SK-N-SH (cell line): ENCODE results near the gene PTER. TPM values are rescaled to one million over a fixed set of nuclear protein-coding genes. Genes with fewer than 3 reads are reported as not detected.

Experiments used
- CTCF ChIA-PET: fragments of 300-600, 350-600 bp; formaldehyde crosslinking; extraction: SDS; loops from one replicate; lab custom pipeline; 2021; lab: Yijun Ruan, JAX
- POLR2A ChIA-PET: fragments of 350-600 bp; sonication (Branson Sonifier 250); formaldehyde crosslinking; extraction: SDS; loops from one replicate; lab custom pipeline; 2020; ENCODE audit warnings: antibody characterized with exemption, inconsistent platforms; lab: Yijun Ruan, JAX
- DNase-seq: peaks from one replicate; pipeline ENCODE4 v3.0.0; 2012
- H2AFZ ChIP-seq: fragments of 200-600 bp; sonication (generic); 2 replicates; pipeline ENCODE4 v1.8.1; 2016; ENCODE audit warnings: antibody characterized with exemption, mild to moderate bottlenecking, low read depth
- H3F3A ChIP-seq: fragments of 200-600 bp; sonication (generic); replicated peaks from 2 replicates; pipeline ENCODE3; 2016; ENCODE audit warnings: antibody characterized with exemption, mild to moderate bottlenecking; ENCODE audit not compliant: insufficient read depth
- H3K27ac ChIP-seq, 2 experiments: fragments of 200-500 bp in 1 of 2; fragments of 200-600 bp in 1 of 2; sonication (Bioruptor generic) in 1 of 2; sonication (generic), shearing (Covaris generic) in 1 of 2; 2 replicates each; pipeline versions ENCODE4 v1.5.1 to v1.6.1; 2014 to 2016; ENCODE audit warnings: low read depth in 2 of 2, inconsistent platforms in 1 of 2, low read length in 1 of 2, mild to moderate bottlenecking in 1 of 2, mixed read lengths in 1 of 2
- H3K27me3 ChIP-seq: fragments of 200-600 bp; sonication (generic), shearing (Covaris generic); 2 replicates; pipeline ENCODE4 v1.6.1; 2016; ENCODE audit warnings: mixed run types; ENCODE audit not compliant: insufficient read depth
- H3K36me3 ChIP-seq, 2 experiments: fragments of 200-500 bp in 1 of 2; fragments of 200-600 bp in 1 of 2; sonication (Bioruptor generic) in 1 of 2; sonication (generic) in 1 of 2; replicated peaks in 1 of 2; 2 replicates each; pipeline versions ENCODE3 to v1.5.1; 2014 to 2016; ENCODE audit warnings: low read length in 1 of 2, mild to moderate bottlenecking in 1 of 2; ENCODE audit not compliant: insufficient read depth in 2 of 2, control insufficient read depth in 1 of 2
- H3K4me1 ChIP-seq, 2 experiments: fragments of 200-500 bp in 1 of 2; fragments of 200-600 bp in 1 of 2; sonication (Bioruptor generic) in 1 of 2; sonication (generic), shearing (Covaris generic) in 1 of 2; 2 replicates each; pipeline versions ENCODE4 v1.5.1 to v1.6.1; 2014 to 2016; ENCODE audit warnings: low read depth in 1 of 2, low read length in 1 of 2, mixed run types in 1 of 2; ENCODE audit not compliant: insufficient read depth in 2 of 2, control insufficient read depth in 1 of 2
- H3K4me2 ChIP-seq: fragments of 200-600 bp; sonication (generic), shearing (Covaris generic); 2 replicates; pipeline ENCODE4 v1.6.1; 2017; ENCODE audit warnings: mixed run types
- H3K4me3 ChIP-seq, 2 experiments: fragments of 200-500 bp in 1 of 2; fragments of 200-600 bp in 1 of 2; sonication (Bioruptor generic) in 1 of 2; sonication (generic), shearing (Covaris generic) in 1 of 2; 2 replicates each; pipeline versions ENCODE4 v1.5.1 to v1.8.1; 2014 to 2016; ENCODE audit warnings: low read depth in 2 of 2, inconsistent platforms in 1 of 2, low read length in 1 of 2, mild to moderate bottlenecking in 1 of 2, mixed read lengths in 1 of 2, moderate library complexity in 1 of 2
- H3K79me2 ChIP-seq: fragments of 200-600 bp; sonication (generic); 2 replicates; pipeline ENCODE4 v1.8.1; 2017; ENCODE audit warnings: mild to moderate bottlenecking; ENCODE audit not compliant: insufficient read depth
- H3K9ac ChIP-seq: fragments of 200-600 bp; sonication (generic); 2 replicates; pipeline ENCODE4 v1.6.1; 2017; ENCODE audit warnings: mixed run types
- H3K9me2 ChIP-seq: fragments of 200-600 bp; sonication (generic); 2 replicates; pipeline ENCODE4 v1.6.1; 2017; ENCODE audit warnings: mixed run types
- H3K9me3 ChIP-seq: fragments of 200-600 bp; sonication (generic); 2 replicates; pipeline ENCODE4 v1.6.1; 2017; ENCODE audit warnings: mixed run types, mild to moderate bottlenecking, moderate library complexity
- H4K20me1 ChIP-seq: fragments of 200-600 bp; sonication (generic); 2 replicates; pipeline ENCODE4 v1.6.1; 2017; ENCODE audit warnings: mild to moderate bottlenecking, mixed run types; ENCODE audit not compliant: insufficient read depth
- CHD2 ChIP-seq: fragments of 150-350 bp; IDR thresholded peaks from 2 replicates; pipeline ENCODE4 v1.6.1; 2018; ENCODE audit warnings: low read length; ENCODE audit not compliant: partially characterized antibody
- ELF1 ChIP-seq: IDR thresholded peaks from 2 replicates; pipeline ENCODE4 v1.4.0; 2012
- EP300 ChIP-seq, 2 experiments: IDR thresholded peaks; 2 replicates each; pipeline versions ENCODE4 v1.4.0 to v1.6.1; 2012; ENCODE audit warnings: borderline replicate concordance in 1 of 2, low read depth in 1 of 2, low read length in 1 of 2
- FOXM1 ChIP-seq: IDR thresholded peaks from 2 replicates; pipeline ENCODE4 v1.4.0; 2012; ENCODE audit warnings: low read depth, mild to moderate bottlenecking
- JUND ChIP-seq: IDR thresholded peaks from 2 replicates; pipeline ENCODE4 v1.4.0; 2012
- MAX ChIP-seq: IDR thresholded peaks from 2 replicates; pipeline ENCODE4 v1.4.0; 2012; ENCODE audit warnings: low read depth
- MEF2A ChIP-seq: IDR thresholded peaks from 2 replicates; pipeline ENCODE4 v1.4.0; 2012; ENCODE audit warnings: low read depth, borderline replicate concordance
- MXI1 ChIP-seq: IDR thresholded peaks from 2 replicates; pipeline ENCODE4 v1.6.1; 2012; ENCODE audit warnings: mild to moderate bottlenecking, low read depth, low read length, improper control_type of control experiment
- NFIC ChIP-seq: IDR thresholded peaks from 2 replicates; pipeline ENCODE4 v1.4.0; 2012; ENCODE audit warnings: borderline replicate concordance
- NRF1 ChIP-seq: IDR thresholded peaks from 2 replicates; pipeline ENCODE4 v1.6.1; 2012; ENCODE audit warnings: low read depth, mild to moderate bottlenecking, low read length
- PBX3 ChIP-seq: IDR thresholded peaks from 2 replicates; pipeline ENCODE4; 2012
- RAD21 ChIP-seq: IDR thresholded peaks from 2 replicates; pipeline ENCODE4 v1.6.1; 2012; ENCODE audit warnings: mild to moderate bottlenecking, low read length
- RFX5 ChIP-seq: IDR thresholded peaks from 2 replicates; pipeline ENCODE4 v1.6.1; 2012; ENCODE audit warnings: mild to moderate bottlenecking, improper control_type of control experiment, low read length
- SIN3A ChIP-seq: IDR thresholded peaks from 2 replicates; pipeline ENCODE4 v1.6.1; 2012; ENCODE audit warnings: low read depth, mild to moderate bottlenecking, low read length, moderate library complexity, borderline replicate concordance
- TEAD4 ChIP-seq: IDR thresholded peaks from 2 replicates; pipeline ENCODE4 v1.4.0; 2012; ENCODE audit warnings: mild to moderate bottlenecking, borderline replicate concordance; ENCODE audit not compliant: insufficient read depth
- WGBS: methylation state at CpG from one replicate; pipeline ENCODE4 v1.1.6; 2017; ENCODE audit warnings: low lambda C conversion rate; 5-methylcytosine and 5-hydroxymethylcytosine counted together
- polyA plus RNA-seq, 3 experiments: library from polyadenylated mRNA; depleted of rRNA; stranded (reverse); fragments of >200 nt; gene quantifications; 2 replicates each; pipeline ENCODE4 v1.2.3, GENCODE V29; 2012
- TF ChIP-seq, protein P1 (sequence below): IDR thresholded peaks from 2 replicates; pipeline ENCODE4 v1.6.1; 2012; ENCODE audit warnings: mild to moderate bottlenecking, low read depth, low read length, moderate library complexity

The PTER gene
- polyA plus RNA-seq, 1 of the 3 experiments (the other 2 are of a cell fraction), result not detected

DNA sequence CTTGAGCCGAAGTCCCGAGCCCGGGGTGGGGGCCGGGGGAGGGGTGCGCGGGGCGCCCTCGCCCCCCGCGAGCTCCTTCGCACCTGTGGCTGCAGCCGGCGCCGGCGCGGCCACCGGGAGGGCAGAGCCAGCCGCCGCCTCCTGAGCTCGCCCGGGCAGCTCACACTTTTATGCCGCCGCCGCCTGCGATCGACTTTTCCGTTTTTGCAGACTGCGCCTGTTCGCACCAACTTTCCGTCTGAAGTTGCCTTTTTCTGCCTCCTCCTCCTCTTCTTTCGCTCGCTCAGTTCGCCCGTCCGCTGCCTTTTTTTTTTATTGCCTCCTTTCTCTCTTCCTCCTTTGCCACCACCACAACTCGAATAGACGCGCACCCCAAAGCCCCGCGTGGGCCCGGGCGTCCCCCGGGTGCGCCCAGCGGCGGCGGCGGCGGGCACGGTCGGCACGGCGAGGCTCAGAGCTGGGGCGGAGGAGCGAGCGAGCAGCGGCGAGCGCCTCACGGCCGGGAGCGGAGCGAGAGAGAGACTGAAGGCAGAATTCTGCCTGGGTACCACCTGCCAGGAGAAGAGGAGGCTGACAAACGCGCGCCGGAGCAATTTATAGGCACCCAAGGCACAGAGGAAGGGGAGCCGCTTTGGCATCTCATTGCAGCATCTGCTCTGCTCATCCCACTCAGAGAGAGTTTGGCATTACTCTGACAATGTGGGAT lies 84.7 kb downstream of the PTER start, which contains the start of gene C1QL3:
C1QL3 (minus strand) TSS at position 569 of the 706 bp plus-strand sequence. CDS start 814 bp downstream, outside the sequence.
- peaks cover 0 to 3% of the 10 kb centered on the region in 2 experiments; a peak in 1 of 4 replicates for H3K4me1 ChIP-seq
- POLR2A ChIA-PET, result no interaction called here
- TF ChIP-seq, protein P1, sequence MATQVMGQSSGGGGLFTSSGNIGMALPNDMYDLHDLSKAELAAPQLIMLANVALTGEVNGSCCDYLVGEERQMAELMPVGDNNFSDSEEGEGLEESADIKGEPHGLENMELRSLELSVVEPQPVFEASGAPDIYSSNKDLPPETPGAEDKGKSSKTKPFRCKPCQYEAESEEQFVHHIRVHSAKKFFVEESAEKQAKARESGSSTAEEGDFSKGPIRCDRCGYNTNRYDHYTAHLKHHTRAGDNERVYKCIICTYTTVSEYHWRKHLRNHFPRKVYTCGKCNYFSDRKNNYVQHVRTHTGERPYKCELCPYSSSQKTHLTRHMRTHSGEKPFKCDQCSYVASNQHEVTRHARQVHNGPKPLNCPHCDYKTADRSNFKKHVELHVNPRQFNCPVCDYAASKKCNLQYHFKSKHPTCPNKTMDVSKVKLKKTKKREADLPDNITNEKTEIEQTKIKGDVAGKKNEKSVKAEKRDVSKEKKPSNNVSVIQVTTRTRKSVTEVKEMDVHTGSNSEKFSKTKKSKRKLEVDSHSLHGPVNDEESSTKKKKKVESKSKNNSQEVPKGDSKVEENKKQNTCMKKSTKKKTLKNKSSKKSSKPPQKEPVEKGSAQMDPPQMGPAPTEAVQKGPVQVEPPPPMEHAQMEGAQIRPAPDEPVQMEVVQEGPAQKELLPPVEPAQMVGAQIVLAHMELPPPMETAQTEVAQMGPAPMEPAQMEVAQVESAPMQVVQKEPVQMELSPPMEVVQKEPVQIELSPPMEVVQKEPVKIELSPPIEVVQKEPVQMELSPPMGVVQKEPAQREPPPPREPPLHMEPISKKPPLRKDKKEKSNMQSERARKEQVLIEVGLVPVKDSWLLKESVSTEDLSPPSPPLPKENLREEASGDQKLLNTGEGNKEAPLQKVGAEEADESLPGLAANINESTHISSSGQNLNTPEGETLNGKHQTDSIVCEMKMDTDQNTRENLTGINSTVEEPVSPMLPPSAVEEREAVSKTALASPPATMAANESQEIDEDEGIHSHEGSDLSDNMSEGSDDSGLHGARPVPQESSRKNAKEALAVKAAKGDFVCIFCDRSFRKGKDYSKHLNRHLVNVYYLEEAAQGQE, result no peak
- TF ChIP-seq SIN3A, result no peak
- no peak for TF ChIP-seq NRF1
- no peak for TF ChIP-seq JUND
- no peak for TF ChIP-seq MAX
- TF ChIP-seq CHD2, result no peak
- no peak for TF ChIP-seq FOXM1
- TF ChIP-seq MEF2A, result no peak
- no peak for TF ChIP-seq RAD21
- no peak for TF ChIP-seq TEAD4
- TF ChIP-seq RFX5, result no peak
- no peak for TF ChIP-seq PBX3
- H3K9ac ChIP-seq, result no peak within 1 kb of the TSS
- H3K27ac ChIP-seq, result no peak within 1 kb of the TSS
- H3K9me2 ChIP-seq, result no peaks in the 10 kb centered on the region
- no peaks in the 10 kb centered on the region for H3K79me2 ChIP-seq
- H3K27me3 ChIP-seq, result peaks cover 19% of the 10 kb centered on the region
- H3K36me3 ChIP-seq, result no peaks in the 10 kb centered on the region
- H3K4me3 ChIP-seq, result peak within 1 kb of the TSS; percentile 41 to 58
- H3K4me2 ChIP-seq, result peak within 1 kb of the TSS; percentile 74
- no peaks in the 10 kb centered on the region for H4K20me1 ChIP-seq
- peak within 1 kb of the TSS; percentile 76; the same call in 1 of the 2 replicates for H2AFZ ChIP-seq
- H3K9me3 ChIP-seq, result no peaks in the 10 kb centered on the region
- DNase-seq, result peak; percentile 66
- no peaks in the 10 kb centered on the region for H3F3A ChIP-seq
- CTCF ChIA-PET, result interaction anchor here (0.5 to 3.4 kb wide), 6 partner anchors 14 to 642 kb away, joined by 3 to 8 read pairs (median 3); no protein-coding TSS in a partner anchor
- 22% methylated on average over 53 of the region's 68 CpGs for WGBS

DNA sequence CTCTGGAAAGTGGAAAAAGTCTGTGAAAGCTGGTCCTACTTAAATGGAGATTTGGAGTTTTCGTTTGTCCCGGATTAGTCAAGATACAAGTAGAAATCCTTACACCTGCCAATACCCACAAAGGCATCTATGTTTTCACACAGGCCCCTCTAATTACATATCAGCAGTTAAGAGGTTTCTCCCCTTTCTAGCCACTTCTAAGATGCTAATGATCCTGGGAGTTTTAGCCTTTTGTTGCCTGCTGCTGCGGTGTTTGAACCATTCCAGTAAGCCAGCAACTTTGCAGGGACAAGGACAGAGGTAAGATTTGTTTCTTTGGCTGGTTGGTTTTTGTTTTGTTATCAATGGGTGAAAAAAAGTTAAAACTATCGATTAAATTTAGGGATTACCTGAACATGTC lies 90.6 kb downstream of the PTER start:
- ChIA-PET POLR2A (no interaction called here), CTCF (interaction anchor here (2.6 kb wide), 1 partner anchor 17 kb away, joined by 9 read pairs; no protein-coding TSS in a partner anchor)
- no peaks in the 10 kb centered on the region for H3K9me2 ChIP-seq
- 65% methylated on average over 4 of the region's 4 CpGs for WGBS
- no peaks in the 10 kb centered on the region for H3K4me1 ChIP-seq
- no peaks in the 10 kb centered on the region for H3K9me3 ChIP-seq
- H3K4me3 ChIP-seq, result no peak overlapping the region
- no peaks in the 10 kb centered on the region for H3K36me3 ChIP-seq
- H2AFZ ChIP-seq, result no peak overlapping the region
- H4K20me1 ChIP-seq, result no peaks in the 10 kb centered on the region
- no peak overlapping the region for H3K27ac ChIP-seq
- no peak for DNase-seq
- no peak overlapping the region for H3K9ac ChIP-seq
- H3K79me2 ChIP-seq, result no peaks in the 10 kb centered on the region
- no peaks in the 10 kb centered on the region for H3F3A ChIP-seq
- peaks cover 3% of the 10 kb centered on the region; the same call in 1 of the 2 replicates for H3K27me3 ChIP-seq
- TF ChIP-seq FOXM1 (no peak), NFIC (no peak), SIN3A (no peak), EP300 (IDR thresholded peaks at IDR 0.05; ENCODE audit: borderline replicate concordance in 1 of 2, low read depth in 1 of 2, low read length in 1 of 2) (no peak), MXI1 (no peak), MAX (no peak), ELF1 (no peak)
- no peak overlapping the region for H3K4me2 ChIP-seq
